ENCODE data around the gene RANBP2.

RANBP2 gene

GRCh38 chr2:108778857-108779256, 59.6 kb downstream of the RANBP2 start:
- no peak for DNase-seq

GRCh38 chr2:108786008-108786353, 66.7 kb downstream of the RANBP2 start:
- no peak for DNase-seq

- DNase-seq = peak; percentile 86
Measured at GRCh38 chr2:108786354-108787215, 67.3 kb downstream of the RANBP2 start, which contains the start of gene CCDC138. Gene CCDC138, plus strand, starts transcription at chr2:108786771. Its CDS starts 52 bp downstream, at chr2:108786823.

- no peak for DNase-seq
Measured at GRCh38 chr2:108787216-108787541, 67.9 kb downstream of the RANBP2 start.

GRCh38 chr2:108803045-108803736, 83.9 kb downstream of the RANBP2 start:
- DNase-seq = no peak

GRCh38 chr2:108805032-108805431, 85.8 kb downstream of the RANBP2 start:
- DNase-seq = no peak

- no peak for DNase-seq
Measured at GRCh38 chr2:108805782-108806181, 86.5 kb downstream of the RANBP2 start.

GRCh38 chr2:108806371-108807113, 87.3 kb downstream of the RANBP2 start:
- DNase-seq = no peak

- no peak for DNase-seq
Measured at GRCh38 chr2:108809936-108810335, 90.7 kb downstream of the RANBP2 start.

- DNase-seq = no peak
Measured at GRCh38 chr2:108810993-108811957, 92.0 kb downstream of the RANBP2 start.

- no peak for DNase-seq
Measured at GRCh38 chr2:108813732-108814131, 94.5 kb downstream of the RANBP2 start.

- DNase-seq = no peak
Measured at GRCh38 chr2:108820482-108820881, 101.2 kb downstream of the RANBP2 start.

- no peak for DNase-seq
Measured at GRCh38 chr2:108823286-108823685, 104.0 kb downstream of the RANBP2 start.

GRCh38 chr2:108824316-108825070, 105.2 kb downstream of the RANBP2 start:
- DNase-seq = no peak

GRCh38 chr2:108825254-108825653, 106.0 kb downstream of the RANBP2 start:
- no peak for DNase-seq

GRCh38 chr2:108825736-108826135, 106.5 kb downstream of the RANBP2 start:
- peak; percentile 5 for DNase-seq

- no peak for DNase-seq
Measured at GRCh38 chr2:108829578-108830310, 110.5 kb downstream of the RANBP2 start.

- no peak for DNase-seq
Measured at GRCh38 chr2:108833219-108833618, 113.9 kb downstream of the RANBP2 start.

GRCh38 chr2:108834620-108835019, 115.3 kb downstream of the RANBP2 start:
- DNase-seq = no peak

- no peak for DNase-seq
Measured at GRCh38 chr2:108835040-108835439, 115.8 kb downstream of the RANBP2 start.
